8988T (cell line): ENCODE measurements around the gene TYRP1.
"Not testable (repeated sequence)": the region's sequence is repeated elsewhere in the genome, so short reads cannot be mapped to it uniquely, and the experiment has no call there.

Experiments used
- DNase-seq: peaks from one replicate; pipeline ENCODE4 v3.0.0; 2011

Gene TYRP1, protein sequence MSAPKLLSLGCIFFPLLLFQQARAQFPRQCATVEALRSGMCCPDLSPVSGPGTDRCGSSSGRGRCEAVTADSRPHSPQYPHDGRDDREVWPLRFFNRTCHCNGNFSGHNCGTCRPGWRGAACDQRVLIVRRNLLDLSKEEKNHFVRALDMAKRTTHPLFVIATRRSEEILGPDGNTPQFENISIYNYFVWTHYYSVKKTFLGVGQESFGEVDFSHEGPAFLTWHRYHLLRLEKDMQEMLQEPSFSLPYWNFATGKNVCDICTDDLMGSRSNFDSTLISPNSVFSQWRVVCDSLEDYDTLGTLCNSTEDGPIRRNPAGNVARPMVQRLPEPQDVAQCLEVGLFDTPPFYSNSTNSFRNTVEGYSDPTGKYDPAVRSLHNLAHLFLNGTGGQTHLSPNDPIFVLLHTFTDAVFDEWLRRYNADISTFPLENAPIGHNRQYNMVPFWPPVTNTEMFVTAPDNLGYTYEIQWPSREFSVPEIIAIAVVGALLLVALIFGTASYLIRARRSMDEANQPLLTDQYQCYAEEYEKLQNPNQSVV

GRCh38 chr9:12693141-12693540, at the start of gene TYRP1:
Gene TYRP1 (plus strand): TSS chr9:12693385. CDS start chr9:12693997, 612 bp downstream.
- DNase-seq, result no peak

DNA sequence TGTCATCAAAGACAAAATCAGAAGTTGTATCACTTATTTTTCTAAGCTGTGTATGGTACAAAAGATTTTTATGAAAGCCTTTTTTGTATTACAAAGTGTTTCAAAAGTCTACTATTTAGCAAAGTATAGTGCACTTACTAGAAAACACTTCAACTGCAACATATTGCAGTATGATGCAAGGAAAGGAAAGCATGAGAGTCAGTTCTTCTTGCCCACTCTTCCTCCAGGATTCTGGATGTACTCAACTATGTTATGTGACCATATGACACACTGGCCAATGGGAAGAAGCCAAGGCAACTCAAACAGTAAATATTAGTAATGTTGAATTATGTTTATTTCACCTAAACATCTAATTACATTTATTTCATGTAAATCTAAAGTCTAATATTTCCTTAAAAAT, 49.5 kb upstream of the TYRP1 start:
- DNase-seq, result no peak

- no peak for DNase-seq
Observed at GRCh38 chr9:12648925-12649324, 44.3 kb upstream of the TYRP1 start.

DNA sequence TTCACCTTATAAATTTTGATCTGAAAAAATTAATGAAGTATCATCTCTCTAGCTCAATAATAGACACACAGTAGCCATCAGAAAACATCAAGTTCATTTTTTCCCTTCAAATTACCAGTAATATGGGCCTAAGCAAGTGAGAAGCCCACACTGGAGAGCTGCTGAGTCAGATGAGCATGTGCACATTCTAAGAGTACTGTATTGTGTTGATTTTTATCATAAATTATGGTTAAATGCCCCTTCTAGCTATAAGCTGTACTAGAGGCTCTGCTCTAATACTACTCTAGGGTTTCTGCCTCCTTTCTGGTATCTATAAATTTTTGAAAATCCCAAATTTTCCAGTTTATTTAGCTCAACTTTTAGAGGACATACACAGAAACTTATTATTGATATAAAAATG, 42.1 kb upstream of the TYRP1 start:
- no peak for DNase-seq

DNA sequence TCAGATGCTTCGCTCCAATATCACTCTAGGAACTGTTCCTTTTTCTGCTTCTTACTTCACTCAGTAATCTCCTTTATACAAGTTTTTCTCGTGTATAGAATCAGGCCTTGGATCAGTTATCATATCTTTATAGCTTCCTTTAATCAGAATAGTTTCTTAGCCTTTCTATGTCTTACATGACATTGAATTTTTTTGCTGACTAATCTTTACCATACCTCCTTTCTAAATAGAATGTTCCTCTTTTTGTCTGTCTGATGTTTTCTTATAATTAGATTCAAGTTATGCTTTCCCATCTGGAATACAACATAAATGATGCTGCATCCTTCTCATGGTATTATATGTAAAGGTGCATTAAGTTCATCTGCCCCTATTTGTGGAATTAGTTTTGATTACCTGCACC, 40.2 kb upstream of the TYRP1 start:
- no peak for DNase-seq

GRCh38 chr9:12656803-12657202, 36.4 kb upstream of the TYRP1 start:
- DNase-seq, result no peak

DNA sequence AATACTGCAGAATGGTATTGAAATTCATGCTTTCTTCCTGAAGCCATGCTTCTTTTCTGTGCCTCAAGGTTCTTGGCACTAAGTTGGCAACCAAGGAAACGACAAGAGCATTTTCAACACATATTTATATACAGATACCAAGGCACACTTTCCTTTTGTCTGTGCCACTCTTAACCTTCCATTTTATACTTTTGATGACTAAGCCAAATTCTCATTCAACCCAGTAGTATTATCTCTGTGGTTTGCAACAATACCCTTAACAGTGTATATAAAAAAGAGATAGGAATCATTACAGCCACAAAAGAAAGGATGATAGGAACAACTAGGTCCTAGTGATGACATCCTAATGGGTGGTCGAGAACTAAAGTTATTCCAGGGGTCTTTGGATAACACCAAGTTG, 36.0 kb upstream of the TYRP1 start:
- DNase-seq, result no peak

GRCh38 chr9:12657998-12658397, 35.2 kb upstream of the TYRP1 start:
- no peak for DNase-seq

- DNase-seq, result no peak
Observed at GRCh38 chr9:12658531-12659209, 34.5 kb upstream of the TYRP1 start.

DNA sequence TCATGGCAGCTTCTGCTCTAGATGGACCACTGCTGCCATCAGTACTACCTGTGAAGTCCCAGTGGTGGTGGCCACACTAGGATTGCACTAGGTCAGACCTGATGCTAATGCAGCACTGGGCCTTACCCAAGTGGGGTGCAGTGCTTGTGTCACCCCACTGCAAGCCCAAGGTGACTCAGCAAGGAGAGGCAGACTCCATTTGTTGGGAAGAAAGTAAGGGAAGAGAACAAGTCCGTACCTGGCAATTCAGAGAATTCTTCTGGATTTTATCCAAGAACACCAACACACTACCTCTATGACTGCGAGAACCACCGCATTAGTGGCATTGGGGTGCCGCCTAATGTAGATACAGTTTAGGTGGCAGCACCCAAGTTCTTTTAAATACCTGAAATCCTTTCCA, 34.0 kb upstream of the TYRP1 start:
- no peak for DNase-seq

DNA sequence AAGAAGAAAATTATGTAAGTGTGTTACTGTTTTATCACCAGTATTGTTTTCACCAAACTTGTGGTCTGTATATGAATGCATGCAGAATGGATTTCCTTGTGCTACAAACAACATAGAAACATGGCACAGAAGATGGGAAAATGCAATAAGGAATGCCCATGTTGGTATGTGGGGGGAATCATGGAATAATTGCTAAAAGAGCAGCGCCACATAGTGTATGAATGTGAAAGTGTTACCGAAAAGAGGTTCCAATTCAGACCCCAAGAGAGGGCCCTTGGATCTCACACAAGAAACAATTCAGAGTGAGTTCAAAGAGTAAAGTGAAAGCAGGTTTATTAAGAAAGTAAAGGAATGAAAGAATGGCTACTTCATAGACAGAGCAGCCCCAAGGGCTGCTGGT, 26.4 kb upstream of the TYRP1 start:
- DNase-seq, result no peak

DNA sequence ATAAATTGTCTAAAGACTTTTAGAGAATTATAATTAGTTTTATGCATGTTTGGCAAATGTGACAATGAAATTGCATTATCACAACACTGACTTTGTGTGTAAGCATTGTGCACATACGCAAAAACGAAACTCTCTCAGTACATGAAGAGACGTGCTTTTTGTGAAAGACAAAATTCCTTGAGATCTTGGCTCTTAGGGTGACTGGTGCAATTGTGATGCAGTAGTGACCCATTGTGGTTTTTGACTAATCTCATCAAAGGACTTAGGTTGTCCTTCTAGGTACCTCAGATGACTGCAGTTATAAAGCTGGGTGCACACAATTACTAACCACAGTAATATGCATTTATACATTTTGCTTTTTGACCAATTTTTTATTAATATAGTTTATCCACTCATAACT, 25.3 kb upstream of the TYRP1 start:
- DNase-seq, result no peak

DNA sequence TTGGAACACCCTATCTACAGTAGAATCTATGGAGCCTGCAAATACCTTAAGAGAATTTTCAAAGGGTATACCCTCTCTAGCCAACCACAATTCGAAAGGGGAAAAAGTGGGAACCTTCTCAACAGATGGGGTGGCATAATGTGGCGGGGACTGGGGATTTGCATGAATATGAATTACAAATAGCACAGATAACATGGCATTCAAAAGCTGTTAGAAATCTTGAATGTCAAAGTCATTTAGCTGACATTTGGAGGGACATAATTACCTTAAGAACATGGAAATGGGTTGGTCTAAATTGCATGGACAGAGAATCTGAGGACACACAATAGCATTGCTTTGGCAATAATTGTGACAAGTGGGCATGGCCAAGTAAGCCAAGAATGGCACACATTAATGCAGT, 23.2 kb upstream of the TYRP1 start:
- DNase-seq, result no peak

DNA sequence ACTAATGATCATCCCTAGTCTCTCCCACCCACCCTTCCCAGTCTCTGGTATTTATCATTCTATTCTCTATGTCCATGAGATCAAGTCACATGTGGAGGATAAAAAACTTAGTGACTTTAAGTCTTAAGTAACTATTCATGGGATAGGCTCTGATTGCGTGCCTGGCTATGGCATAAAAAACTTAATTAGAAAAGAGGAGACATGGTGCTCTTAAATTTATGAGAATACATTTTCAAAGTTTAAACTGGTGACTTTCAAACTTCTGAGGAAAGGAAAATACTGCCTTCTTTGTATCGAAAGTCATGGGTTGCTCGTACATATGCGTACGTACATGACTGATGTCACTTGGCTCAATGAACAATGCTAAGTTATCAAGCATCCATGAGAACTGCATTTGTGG, 18.2 kb upstream of the TYRP1 start:
- no peak for DNase-seq

- DNase-seq, result not testable (repeated sequence)
Observed at GRCh38 chr9:12677462-12678126, 15.6 kb upstream of the TYRP1 start.

DNA sequence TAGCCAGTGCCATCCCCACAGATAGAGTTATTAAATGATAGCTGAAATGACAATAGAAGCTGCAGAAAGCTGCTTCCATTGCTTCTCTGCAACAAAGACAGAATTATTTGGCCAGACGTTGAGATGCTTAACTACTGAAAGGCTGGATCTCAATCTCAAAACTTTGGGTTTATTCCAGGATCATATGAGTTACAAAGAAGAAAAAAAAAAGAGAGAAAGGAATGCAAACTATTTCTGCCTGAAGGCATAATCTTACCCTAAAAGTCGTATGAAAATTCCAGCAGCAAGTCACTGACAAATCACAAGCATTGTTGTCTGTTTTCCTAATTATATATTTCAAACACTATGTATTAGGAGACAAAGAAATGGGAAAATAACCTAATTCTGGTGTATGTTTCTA, 12.8 kb upstream of the TYRP1 start:
- no peak for DNase-seq

GRCh38 chr9:12680757-12681156, 12.4 kb upstream of the TYRP1 start:
- DNase-seq, result no peak

DNA sequence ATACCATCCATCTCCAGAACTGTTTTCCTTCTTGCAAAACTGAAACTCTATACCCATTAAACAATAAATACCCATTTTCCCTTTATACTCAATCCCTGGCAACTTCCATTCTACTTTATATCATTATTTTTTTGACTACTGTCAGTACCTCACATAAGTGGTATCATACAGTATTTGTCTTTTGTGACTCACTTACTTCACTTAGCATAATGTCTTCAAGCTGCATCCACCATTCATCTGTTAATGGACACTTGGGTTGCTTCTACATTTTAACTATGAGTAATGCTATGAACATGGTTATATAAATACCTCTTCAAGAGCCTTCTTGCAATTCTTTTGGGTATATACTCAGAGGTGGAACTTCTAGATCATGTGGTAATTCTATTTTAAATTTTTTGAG, 11.6 kb upstream of the TYRP1 start:
- DNase-seq, result no peak

DNA sequence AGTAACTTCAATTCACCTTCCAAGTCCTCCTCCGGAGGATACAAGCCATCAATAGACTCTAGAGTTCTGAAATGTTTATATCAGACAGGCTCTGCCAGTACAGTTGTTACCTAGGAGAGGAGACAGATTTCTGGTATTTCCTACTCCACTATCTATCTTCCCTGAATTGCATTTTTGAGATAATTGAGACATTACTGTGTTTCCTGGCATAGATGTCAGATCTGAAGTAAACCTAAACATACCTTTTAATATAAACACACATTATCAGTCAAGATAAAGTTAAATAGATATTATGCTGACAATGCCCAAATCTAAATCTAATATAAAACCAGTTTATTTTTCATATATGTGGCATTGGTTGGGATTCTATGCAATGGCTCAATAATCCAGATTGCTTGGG, 8.2 kb upstream of the TYRP1 start:
- no peak for DNase-seq

GRCh38 chr9:12689233-12689632, 4.0 kb upstream of the TYRP1 start:
- no peak for DNase-seq

GRCh38 chr9:12694013-12694412, 828 bp downstream of the TYRP1 start:
- DNase-seq, result no peak

- DNase-seq, result no peak
Observed at GRCh38 chr9:12695474-12695873, 2.3 kb downstream of the TYRP1 start.

GRCh38 chr9:12696931-12697622, 3.9 kb downstream of the TYRP1 start:
- no peak for DNase-seq
